MM.1S (cell line): ENCODE data around the gene FAM120AOS.

Source experiments
- DNase-seq: peaks from one replicate; pipeline ENCODE4 v3.0.0-alpha.2; 2015
- H2AFZ ChIP-seq: fragments of 300-600 bp; sonication (generic); 2 replicates; pipeline ENCODE4 v1.6.0; 2016; ENCODE audit warnings: antibody characterized with exemption, low read length
- H3F3A ChIP-seq: fragments of 300-600 bp; sonication (generic); 2 replicates; pipeline ENCODE4 v1.6.1; 2016; ENCODE audit warnings: mild to moderate bottlenecking, antibody characterized with exemption, low read length, moderate library complexity, mixed read lengths; ENCODE audit not compliant: insufficient read depth
- H3K27ac ChIP-seq: fragments of 300-600 bp; sonication (generic); 2 replicates; pipeline ENCODE4 v1.5.1; 2016; ENCODE audit warnings: mild to moderate bottlenecking, low read length
- H3K27me3 ChIP-seq: fragments of 300-600 bp; sonication (generic); replicated peaks from 2 replicates; pipeline ENCODE4 v1.6.0; 2016; ENCODE audit warnings: low read length; ENCODE audit not compliant: insufficient read depth
- H3K36me3 ChIP-seq: fragments of 300-600 bp; sonication (generic); replicated peaks from 2 replicates; pipeline ENCODE4 v1.6.1; 2016; ENCODE audit warnings: mild to moderate bottlenecking, low read length, mixed read lengths; ENCODE audit not compliant: insufficient read depth
- H3K4me1 ChIP-seq: fragments of 300-600 bp; sonication (generic); 2 replicates; pipeline ENCODE4 v1.6.1; 2016; ENCODE audit warnings: low read length, mixed read lengths
- H3K4me2 ChIP-seq: fragments of 300-600 bp; sonication (generic); 2 replicates; pipeline ENCODE4 v1.6.0; 2016; ENCODE audit warnings: low read depth, low read length
- H3K4me3 ChIP-seq: fragments of 300-600 bp; sonication (generic); 2 replicates; pipeline ENCODE4 v1.5.1; 2016; ENCODE audit warnings: low read length, mixed read lengths
- H3K79me2 ChIP-seq: fragments of 300-600 bp; sonication (generic); 2 replicates; pipeline ENCODE4 v1.6.1; 2016; ENCODE audit warnings: mixed run types, low read length, mixed read lengths
- H3K9ac ChIP-seq: fragments of 300-600 bp; sonication (generic); 2 replicates; pipeline ENCODE4 v1.6.1; 2016; ENCODE audit warnings: low read length, mixed read lengths
- H3K9me2 ChIP-seq: fragments of 300-600 bp; sonication (generic); replicated peaks from 2 replicates; pipeline ENCODE4 v1.6.1; 2016; ENCODE audit warnings: mild to moderate bottlenecking, low read length, mixed read lengths; ENCODE audit not compliant: insufficient read depth
- H3K9me3 ChIP-seq: fragments of 300-600 bp; sonication (generic); replicated peaks from 2 replicates; pipeline ENCODE4 v1.6.1; 2016; ENCODE audit warnings: mild to moderate bottlenecking, low read length, mixed read lengths; ENCODE audit not compliant: insufficient read depth
- H4K20me1 ChIP-seq: fragments of 300-600 bp; sonication (generic); 2 replicates; pipeline ENCODE4 v1.6.1; 2016; ENCODE audit warnings: mild to moderate bottlenecking, low read length, moderate library complexity, mixed read lengths; ENCODE audit not compliant: insufficient read depth
- EZH2 ChIP-seq: fragments of 300-600 bp; sonication (generic); optimal IDR thresholded peaks from 2 replicates; pipeline ENCODE3; 2017; ENCODE audit warnings: low read depth, mild to moderate bottlenecking, antibody characterized with exemption, low read length, mixed read lengths
- EZH2phosphoT487 ChIP-seq: fragments of 300-600 bp; sonication (generic); IDR thresholded peaks from 2 replicates; pipeline ENCODE4 v1.6.1; 2018; ENCODE audit warnings: antibody characterized with exemption, low read length
- TF ChIP-seq, protein P1 (sequence below): fragments of 300-600 bp; sonication (generic); IDR thresholded peaks from 2 replicates; pipeline ENCODE4 v1.5.1; 2016; ENCODE audit warnings: antibody characterized with exemption, low read length, mixed read lengths

The FAM120AOS gene

DNA sequence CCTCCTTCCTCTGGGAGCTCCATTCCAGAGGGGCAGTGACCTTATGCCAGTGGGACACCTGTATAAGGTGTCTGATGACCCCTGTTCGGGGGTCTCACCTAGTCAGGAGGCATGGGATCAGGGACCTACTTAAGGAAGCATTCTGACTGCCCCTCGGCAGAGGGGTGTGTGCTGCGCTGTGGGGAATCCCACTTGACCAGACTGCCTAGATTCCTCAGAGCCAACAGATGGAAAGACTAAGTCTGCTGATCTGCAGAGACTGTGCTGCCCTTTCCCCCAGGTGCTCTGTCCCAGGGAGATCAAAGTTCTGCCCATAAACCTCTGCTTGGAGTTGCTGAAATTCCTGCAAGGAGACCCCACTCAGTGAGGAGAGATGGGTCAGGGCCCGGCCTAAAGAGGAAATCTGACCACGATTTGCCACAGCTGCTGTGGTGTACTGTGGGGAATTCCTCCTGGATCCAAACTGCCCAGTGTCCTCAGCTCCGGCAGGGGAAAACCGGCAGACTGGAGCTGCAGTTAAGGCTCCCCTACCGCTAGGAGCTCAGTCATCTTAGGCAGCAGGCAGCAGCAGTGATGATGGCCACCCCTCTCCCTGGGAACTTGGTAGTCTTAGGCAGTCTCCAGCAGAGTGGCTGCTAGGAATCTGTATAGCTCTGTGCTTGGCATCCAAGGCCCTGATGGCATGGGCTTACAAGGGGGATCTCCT, 36.7 kb downstream of the FAM120AOS start:
- H2AFZ ChIP-seq: no peak overlapping the region
- DNase-seq: no peak
- H3K36me3 ChIP-seq: no peaks in the 10 kb centered on the region; the same call in 1 of the 2 replicates
- H3F3A ChIP-seq: no peaks in the 10 kb centered on the region
- H3K4me1 ChIP-seq: peaks cover 14% of the 10 kb centered on the region
- no peak for TF ChIP-seq EZH2phosphoT487
- TF ChIP-seq, protein P1, sequence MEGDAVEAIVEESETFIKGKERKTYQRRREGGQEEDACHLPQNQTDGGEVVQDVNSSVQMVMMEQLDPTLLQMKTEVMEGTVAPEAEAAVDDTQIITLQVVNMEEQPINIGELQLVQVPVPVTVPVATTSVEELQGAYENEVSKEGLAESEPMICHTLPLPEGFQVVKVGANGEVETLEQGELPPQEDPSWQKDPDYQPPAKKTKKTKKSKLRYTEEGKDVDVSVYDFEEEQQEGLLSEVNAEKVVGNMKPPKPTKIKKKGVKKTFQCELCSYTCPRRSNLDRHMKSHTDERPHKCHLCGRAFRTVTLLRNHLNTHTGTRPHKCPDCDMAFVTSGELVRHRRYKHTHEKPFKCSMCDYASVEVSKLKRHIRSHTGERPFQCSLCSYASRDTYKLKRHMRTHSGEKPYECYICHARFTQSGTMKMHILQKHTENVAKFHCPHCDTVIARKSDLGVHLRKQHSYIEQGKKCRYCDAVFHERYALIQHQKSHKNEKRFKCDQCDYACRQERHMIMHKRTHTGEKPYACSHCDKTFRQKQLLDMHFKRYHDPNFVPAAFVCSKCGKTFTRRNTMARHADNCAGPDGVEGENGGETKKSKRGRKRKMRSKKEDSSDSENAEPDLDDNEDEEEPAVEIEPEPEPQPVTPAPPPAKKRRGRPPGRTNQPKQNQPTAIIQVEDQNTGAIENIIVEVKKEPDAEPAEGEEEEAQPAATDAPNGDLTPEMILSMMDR: no peak
- no peak for TF ChIP-seq EZH2
- H3K9ac ChIP-seq: no peak overlapping the region
- no peaks in the 10 kb centered on the region for H3K9me3 ChIP-seq
- H3K27me3 ChIP-seq: no peaks in the 10 kb centered on the region
- H3K27ac ChIP-seq: no peak overlapping the region
- no peaks in the 10 kb centered on the region for H3K79me2 ChIP-seq
- H3K4me2 ChIP-seq: no peak overlapping the region
- no peak overlapping the region for H3K4me3 ChIP-seq
- no peaks in the 10 kb centered on the region for H4K20me1 ChIP-seq
- H3K9me2 ChIP-seq: no peaks in the 10 kb centered on the region

DNA sequence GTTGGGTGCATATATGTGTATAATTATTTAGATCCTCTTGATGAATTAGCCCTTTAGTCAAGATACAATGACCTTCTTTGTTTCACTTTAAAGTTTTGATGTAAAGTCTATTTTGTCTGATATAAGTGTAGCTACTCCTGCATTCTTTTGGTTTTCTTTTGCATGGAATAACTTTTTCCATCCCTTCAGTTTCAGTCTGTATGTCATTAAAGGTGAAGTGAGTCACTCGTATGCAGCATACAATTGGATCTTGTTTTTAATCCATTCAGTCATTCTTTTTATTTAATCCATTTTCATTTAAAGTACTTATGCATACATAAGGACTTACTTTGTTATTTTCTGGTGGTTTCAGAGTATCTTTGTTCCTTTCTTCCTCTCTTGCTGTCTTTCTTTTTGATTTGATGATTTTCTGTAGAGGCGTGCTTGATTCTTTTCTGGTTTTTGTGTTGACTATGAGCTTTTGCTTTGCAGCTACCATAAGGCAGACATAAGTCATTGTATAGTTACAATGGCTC, 38.1 kb downstream of the FAM120AOS start:
- Histone ChIP-seq H3F3A (no peaks in the 10 kb centered on the region), H3K36me3 (no peaks in the 10 kb centered on the region; the same call in 1 of the 2 replicates), H2AFZ (no peak overlapping the region), H3K27ac (no peak overlapping the region), H3K79me2 (no peaks in the 10 kb centered on the region), H3K4me3 (no peak overlapping the region), H3K9me3 (no peaks in the 10 kb centered on the region), H3K27me3 (no peaks in the 10 kb centered on the region), H3K9me2 (no peaks in the 10 kb centered on the region), H3K9ac (no peak overlapping the region), H3K4me2 (no peak overlapping the region), H4K20me1 (no peaks in the 10 kb centered on the region), H3K4me1 (peaks cover 14% of the 10 kb centered on the region)
- no peak for DNase-seq
- TF ChIP-seq EZH2 (no peak), EZH2phosphoT487 (no peak)
- TF ChIP-seq, protein P1: no peak

DNA sequence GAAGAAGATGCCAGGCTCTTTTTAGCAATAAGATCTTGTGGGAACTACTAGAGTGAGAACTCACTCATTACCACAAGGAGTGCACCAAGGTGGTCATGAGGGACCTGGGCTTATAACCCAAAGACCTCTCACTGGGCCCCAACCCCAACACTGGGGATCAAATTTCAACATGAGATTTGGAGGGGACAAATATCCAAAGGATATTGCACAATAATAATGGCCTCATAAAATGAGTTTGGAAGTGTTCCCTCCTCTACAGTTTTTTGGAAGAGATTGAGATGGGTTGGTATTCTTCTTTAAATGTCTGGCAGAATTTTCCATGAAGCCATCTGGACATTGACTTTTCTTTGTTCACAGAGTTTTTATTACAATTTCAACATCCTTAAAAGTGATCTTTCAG, 39.9 kb downstream of the FAM120AOS start:
- Histone ChIP-seq H3K9ac (no peak overlapping the region), H3K27me3 (no peaks in the 10 kb centered on the region), H3K9me2 (no peaks in the 10 kb centered on the region), H4K20me1 (no peaks in the 10 kb centered on the region), H3K4me1 (peaks cover 14% of the 10 kb centered on the region), H3K36me3 (no peaks in the 10 kb centered on the region), H3K9me3 (no peaks in the 10 kb centered on the region), H3F3A (no peaks in the 10 kb centered on the region), H3K4me3 (no peak overlapping the region), H2AFZ (no peak overlapping the region), H3K27ac (no peak overlapping the region), H3K4me2 (no peak overlapping the region), H3K79me2 (no peaks in the 10 kb centered on the region)
- TF ChIP-seq EZH2: no peak
- TF ChIP-seq, protein P1: no peak
- no peak for TF ChIP-seq EZH2phosphoT487
- no peak for DNase-seq
